ENCODE measurements around the gene IL9. TPM values are rescaled to one million over a fixed set of nuclear protein-coding genes. Genes with fewer than 3 reads are reported as not detected.

IL9 gene
- total and polyA plus RNA-seq, 10 of the 15 experiments (the other 5 are each of a cell fraction or from before 2014, with no cell fraction given) = not detected

GRCh38 chr5:135861641-135862040 is 34.0 kb downstream of the IL9 start:
- Histone ChIP-seq H4K20me1 (ENCODE audit: control insufficient read depth, insufficient read depth) (no peaks in the 10 kb centered on the region), H3K9me3 (replicated peaks; ENCODE audit: control insufficient read depth, insufficient read depth, low read length) (no peaks in the 10 kb centered on the region; the same call in 2 of the 3 replicates), H3K4me3 (no peak overlapping the region), H3K27ac (ENCODE audit: control insufficient read depth, insufficient read depth) (no peak overlapping the region), H3K4me1 (ENCODE audit: control insufficient read depth, insufficient read depth, low read length) (no peaks in the 10 kb centered on the region), H3K79me2 (ENCODE audit: control insufficient read depth, insufficient read depth, low read length) (no peaks in the 10 kb centered on the region), H3K4me2 (ENCODE audit: control insufficient read depth, insufficient read depth) (no peak overlapping the region), H2AFZ (ENCODE audit: control insufficient read depth, low read depth, low read length) (no peak overlapping the region), H3K27me3 (replicated peaks in 1 of 2; ENCODE audit: control insufficient read depth in 2 of 2, insufficient read depth in 2 of 2, low read length in 1 of 2) (no peaks in the 10 kb centered on the region; a peak in 1 of 4 replicates), H3K9ac (ENCODE audit: control insufficient read depth, insufficient read depth, low read length) (no peak overlapping the region), H3K36me3 (ENCODE audit: control insufficient read depth in 2 of 2, insufficient read depth in 2 of 2, low read length in 1 of 2) (no peaks in the 10 kb centered on the region)
- BruUV-seq (replicated peaks) = no TSS peak
- POLR2A ChIA-PET = no interaction called here
- intact Hi-C loops (cut with micrococcal nuclease; ENCODE audit: unreplicated experiment) (no loop called here), in situ Hi-C loops (cut with MboI) (no loop called here)
- no peak for DNase-seq (ENCODE audit: low read depth, low spot score)
- RAD21 ChIA-PET (ENCODE audit: unreplicated experiment) = no interaction called here
- no peak for ATAC-seq
- 0% methylated on average over 1 of the region's 1 CpG for WGBS (ENCODE audit: insufficient coverage, insufficient replicate concordance, low lambda C conversion rate, missing lambda C conversion rate)
- CTCF ChIA-PET = no interaction called here
- FAIRE-seq = no peak
- TF ChIP-seq CEBPB (IDR thresholded peaks at IDR 0.05; ENCODE audit: borderline replicate concordance in 1 of 2, low read depth in 2 of 2, low read length in 2 of 2) (no peak), NR2C2 (IDR thresholded peaks at IDR 0.05; ENCODE audit: borderline replicate concordance, control insufficient read depth, insufficient read length, low read depth) (no peak), ZNF24 (IDR thresholded peaks at IDR 0.05) (no peak)
- SMC1A ChIA-PET (ENCODE audit: uncharacterized antibody, unreplicated experiment) = no interaction called here

GRCh38 chr5:135859641-135860040 is 36.0 kb downstream of the IL9 start:
- Histone ChIP-seq H4K20me1 (ENCODE audit: control insufficient read depth, insufficient read depth) (no peaks in the 10 kb centered on the region; the same call in 1 of the 2 replicates), H3K27ac (ENCODE audit: control insufficient read depth, insufficient read depth) (no peak overlapping the region), H3K4me2 (ENCODE audit: control insufficient read depth, insufficient read depth) (no peak overlapping the region), H3K4me1 (ENCODE audit: control insufficient read depth, insufficient read depth, low read length) (no peaks in the 10 kb centered on the region), H3K36me3 (ENCODE audit: control insufficient read depth in 2 of 2, insufficient read depth in 2 of 2, low read length in 1 of 2) (no peaks in the 10 kb centered on the region), H2AFZ (ENCODE audit: control insufficient read depth, low read depth, low read length) (no peak overlapping the region), H3K4me3 (no peak overlapping the region), H3K9ac (ENCODE audit: control insufficient read depth, insufficient read depth, low read length) (no peak overlapping the region), H3K9me3 (replicated peaks; ENCODE audit: control insufficient read depth, insufficient read depth, low read length) (no peaks in the 10 kb centered on the region; the same call in 2 of the 3 replicates), H3K79me2 (ENCODE audit: control insufficient read depth, insufficient read depth, low read length) (no peaks in the 10 kb centered on the region), H3K27me3 (replicated peaks in 1 of 2; ENCODE audit: control insufficient read depth in 2 of 2, insufficient read depth in 2 of 2, low read length in 1 of 2) (peaks cover 3 to 4% of the 10 kb centered on the region in 2 experiments; a peak in 2 of 4 replicates)
- ChIA-PET POLR2A (no interaction called here), RAD21 (ENCODE audit: unreplicated experiment) (no interaction called here), CTCF (no interaction called here), SMC1A (ENCODE audit: uncharacterized antibody, unreplicated experiment) (no interaction called here)
- FAIRE-seq = no peak
- DNase-seq (ENCODE audit: low read depth, low spot score) = no peak
- ATAC-seq = no peak
- no TSS peak for BruUV-seq (replicated peaks)
- in situ Hi-C loops (cut with MboI) (no loop called here), intact Hi-C loops (cut with micrococcal nuclease; ENCODE audit: unreplicated experiment) (no loop called here)
- TF ChIP-seq BMI1 (IDR thresholded peaks at IDR 0.05; ENCODE audit: borderline replicate concordance) (no peak), RFX5 (IDR thresholded peaks at IDR 0.05; ENCODE audit: low read depth, low read length) (no peak), NFYA (IDR thresholded peaks at IDR 0.05; ENCODE audit: borderline replicate concordance, low read depth, low read length) (no peak), WRNIP1 (IDR thresholded peaks at IDR 0.05; ENCODE audit: borderline replicate concordance, low read depth, low read length) (no peak), CEBPZ (IDR thresholded peaks at IDR 0.05; ENCODE audit: low read depth, low read length) (no peak), ETV6 (conservative IDR thresholded peaks at IDR 0.05 in 1 of 2, IDR thresholded peaks at IDR 0.05 in 1 of 2; ENCODE audit: borderline replicate concordance in 1 of 2, low read depth in 1 of 2) (no peak), IKZF2 (IDR thresholded peaks at IDR 0.05) (no peak), E2F4 (IDR thresholded peaks at IDR 0.05; ENCODE audit: low read depth, low read length) (no peak), NFIC (IDR thresholded peaks at IDR 0.05; ENCODE audit: low read depth, low read length) (no peak), HDGF (IDR thresholded peaks at IDR 0.05) (no peak), EGR1 (IDR thresholded peaks at IDR 0.05; ENCODE audit: borderline replicate concordance in 1 of 2, low read depth in 2 of 2, low read length in 2 of 2) (no peak)
- WGBS (ENCODE audit: insufficient coverage, insufficient replicate concordance, low lambda C conversion rate, missing lambda C conversion rate) = no CpG with 5 or more reads among the region's 1 CpG
